ENCODE results near the gene PIH1D1. TPM values are rescaled to one million over a fixed set of nuclear protein-coding genes. Genes with fewer than 3 reads are reported as not detected.

Gene PIH1D1
- total RNA-seq, 1 donor from 2014 or later: 130 TPM

GRCh38 chr19:49472936-49473335 is 21.3 kb upstream of the PIH1D1 start:
- DNase-seq (ENCODE audit: low read depth): no peak
- no peak overlapping the region for H3K4me3 ChIP-seq (ENCODE audit: low read depth, low read length)
- no peak for TF ChIP-seq CTCF (conservative IDR thresholded peaks at IDR 0.05; ENCODE audit: low read depth, low read length)

GRCh38 chr19:49470615-49470978 is 19.0 kb upstream of the PIH1D1 start:
- no peak for DNase-seq (ENCODE audit: low read depth)
- no peak for TF ChIP-seq CTCF (conservative IDR thresholded peaks at IDR 0.05; ENCODE audit: low read depth, low read length)
- H3K4me3 ChIP-seq (ENCODE audit: low read depth, low read length): no peak overlapping the region

- DNase-seq (ENCODE audit: low read depth): no peak
- peak; percentile 3 for TF ChIP-seq CTCF (conservative IDR thresholded peaks at IDR 0.05; ENCODE audit: low read depth, low read length)
- H3K4me3 ChIP-seq (ENCODE audit: low read depth, low read length): no peak overlapping the region
Measured at GRCh38 chr19:49469828-49470614, 18.4 kb upstream of the PIH1D1 start.

GRCh38 chr19:49468746-49469447 is 17.3 kb upstream of the PIH1D1 start:
- DNase-seq (ENCODE audit: low read depth): no peak
- TF ChIP-seq CTCF (conservative IDR thresholded peaks at IDR 0.05; ENCODE audit: low read depth, low read length): no peak
- H3K4me3 ChIP-seq (ENCODE audit: low read depth, low read length): no peak overlapping the region

GRCh38 chr19:49468199-49468598 is 16.6 kb upstream of the PIH1D1 start:
- TF ChIP-seq CTCF (conservative IDR thresholded peaks at IDR 0.05; ENCODE audit: low read depth, low read length): no peak
- no peak for DNase-seq (ENCODE audit: low read depth)
- no peak overlapping the region for H3K4me3 ChIP-seq (ENCODE audit: low read depth, low read length)

- H3K4me3 ChIP-seq (ENCODE audit: low read depth, low read length): no peak overlapping the region
- DNase-seq (ENCODE audit: low read depth): no peak
- no peak for TF ChIP-seq CTCF (conservative IDR thresholded peaks at IDR 0.05; ENCODE audit: low read depth, low read length)
Measured at GRCh38 chr19:49465371-49465770, 13.8 kb upstream of the PIH1D1 start.

Measured in epithelial cell of proximal tubule (primary cell).